Measurements from ENCODE around the gene CTDSPL.

CTDSPL gene

GRCh38 chr3:37912052-37912733 is 50.5 kb downstream of the CTDSPL start:
- no peak for DNase-seq (ENCODE audit: low read depth in 1 of 2, low spot score in 1 of 2)

GRCh38 chr3:37913522-37913921 is 51.8 kb downstream of the CTDSPL start:
- DNase-seq (ENCODE audit: low read depth in 1 of 2, low spot score in 1 of 2) = no peak

GRCh38 chr3:37916685-37917084 is 55.0 kb downstream of the CTDSPL start:
- DNase-seq (ENCODE audit: low read depth in 1 of 2, low spot score in 1 of 2) = no peak

GRCh38 chr3:37918627-37919026 is 56.9 kb downstream of the CTDSPL start:
- DNase-seq (ENCODE audit: low read depth in 1 of 2, low spot score in 1 of 2) = no peak

GRCh38 chr3:37920156-37920699 is 58.5 kb downstream of the CTDSPL start:
- DNase-seq (ENCODE audit: low read depth in 1 of 2, low spot score in 1 of 2) = no peak

GRCh38 chr3:37921025-37921424 is 59.3 kb downstream of the CTDSPL start:
- DNase-seq (ENCODE audit: low read depth in 1 of 2, low spot score in 1 of 2) = no peak

GRCh38 chr3:37922721-37923568 is 61.3 kb downstream of the CTDSPL start:
- no peak for DNase-seq (ENCODE audit: low read depth in 1 of 2, low spot score in 1 of 2)

GRCh38 chr3:37923569-37924040 is 61.9 kb downstream of the CTDSPL start:
- no peak for DNase-seq (ENCODE audit: low read depth in 1 of 2, low spot score in 1 of 2)

GRCh38 chr3:37924453-37924852 is 62.8 kb downstream of the CTDSPL start:
- no peak for DNase-seq (ENCODE audit: low read depth in 1 of 2, low spot score in 1 of 2)

GRCh38 chr3:37925157-37925556 is 63.5 kb downstream of the CTDSPL start:
- no peak for DNase-seq (ENCODE audit: low read depth in 1 of 2, low spot score in 1 of 2)

GRCh38 chr3:37926611-37927010 is 64.9 kb downstream of the CTDSPL start:
- no peak for DNase-seq (ENCODE audit: low read depth in 1 of 2, low spot score in 1 of 2)

- DNase-seq (ENCODE audit: low read depth in 1 of 2, low spot score in 1 of 2) = no peak
Measured at GRCh38 chr3:37930495-37930894, 68.8 kb downstream of the CTDSPL start.

- no peak for DNase-seq (ENCODE audit: low read depth in 1 of 2, low spot score in 1 of 2)
Measured at GRCh38 chr3:37932505-37932904, 70.8 kb downstream of the CTDSPL start.

- DNase-seq (ENCODE audit: low read depth in 1 of 2, low spot score in 1 of 2) = no peak
Measured at GRCh38 chr3:37934631-37935289, 73.1 kb downstream of the CTDSPL start.

GRCh38 chr3:37935290-37935668 is 73.6 kb downstream of the CTDSPL start:
- no peak for DNase-seq (ENCODE audit: low read depth in 1 of 2, low spot score in 1 of 2)

GRCh38 chr3:37935756-37936666 is 74.3 kb downstream of the CTDSPL start:
- no peak for DNase-seq (ENCODE audit: low read depth in 1 of 2, low spot score in 1 of 2)

- no peak for DNase-seq (ENCODE audit: low read depth in 1 of 2, low spot score in 1 of 2)
Measured at GRCh38 chr3:37937156-37937555, 75.5 kb downstream of the CTDSPL start.

GRCh38 chr3:37938011-37938410 is 76.3 kb downstream of the CTDSPL start:
- no peak for DNase-seq (ENCODE audit: low read depth in 1 of 2, low spot score in 1 of 2)

- no peak for DNase-seq (ENCODE audit: low read depth in 1 of 2, low spot score in 1 of 2)
Measured at GRCh38 chr3:37940242-37940908, 78.7 kb downstream of the CTDSPL start.

Measured in activated T-helper 1 cell treated with anti-CD3 and anti-CD28 coated beads, Interleukin-2, amount 50 U/mL, for 16 hours (primary cell).